HK-2 (cell line): ENCODE measurements around the gene PKD1L1.
"Not testable (repeated sequence)": the region's sequence is repeated elsewhere in the genome, so short reads cannot be mapped to it uniquely, and the experiment has no call there.

Experiments used
- DNase-seq: peaks from one replicate; pipeline ENCODE4 v3.0.0-alpha.2; 2018; ENCODE audit not compliant: unreplicated experiment

PKD1L1 gene

DNA sequence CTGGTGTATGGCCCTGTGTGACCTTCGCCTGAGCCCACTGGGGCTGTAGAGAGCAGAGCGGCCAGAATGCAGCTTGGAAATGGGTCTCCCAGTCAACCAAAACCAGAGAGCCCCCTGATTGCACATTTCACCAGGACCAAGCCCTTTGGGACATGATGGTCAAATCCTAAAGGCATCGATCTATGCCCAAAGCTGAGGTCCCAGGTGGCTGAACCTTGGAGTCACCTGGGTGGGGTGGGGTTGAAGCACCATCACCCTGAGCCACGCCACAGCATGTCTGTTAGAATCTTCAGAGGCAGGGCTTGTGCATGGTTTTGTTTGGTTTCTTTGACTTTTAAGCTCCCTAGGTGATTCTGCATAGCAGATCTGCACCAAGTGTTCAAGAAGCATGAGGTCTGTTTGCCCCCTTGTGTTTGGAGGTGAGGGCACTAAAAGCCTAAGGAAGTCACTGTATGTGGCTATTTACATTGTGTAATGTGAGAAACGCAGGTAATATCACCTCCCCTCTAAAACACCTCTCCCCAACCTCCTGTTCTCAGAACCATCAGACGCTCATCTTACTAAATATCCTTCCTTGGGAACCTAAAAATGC, 9.6 kb downstream of the PKD1L1 start:
- DNase-seq, result no peak

GRCh38 chr7:47937711-47938573, 10.3 kb downstream of the PKD1L1 start:
- DNase-seq, result no peak

GRCh38 chr7:47937065-47937687, 11.1 kb downstream of the PKD1L1 start:
- DNase-seq, result no peak

DNA sequence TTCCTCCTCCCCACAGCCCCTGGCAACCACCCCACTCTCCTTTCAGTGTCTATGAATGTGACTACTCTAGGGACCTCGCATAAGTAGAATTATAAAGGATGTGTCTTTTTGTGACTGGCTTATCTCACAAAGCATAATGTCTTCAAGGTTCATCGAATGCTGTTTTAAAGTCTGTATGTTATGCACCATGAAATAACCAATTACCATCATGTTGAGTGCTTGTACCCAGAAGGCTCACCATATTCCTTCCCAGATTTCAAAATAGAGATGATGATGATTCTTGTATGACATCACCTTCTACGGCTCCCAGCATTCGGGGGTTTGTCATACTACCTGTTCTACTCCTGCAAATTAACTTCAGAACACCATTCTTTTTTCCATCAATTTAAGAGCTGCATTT, 11.9 kb downstream of the PKD1L1 start:
- DNase-seq, result no peak

DNA sequence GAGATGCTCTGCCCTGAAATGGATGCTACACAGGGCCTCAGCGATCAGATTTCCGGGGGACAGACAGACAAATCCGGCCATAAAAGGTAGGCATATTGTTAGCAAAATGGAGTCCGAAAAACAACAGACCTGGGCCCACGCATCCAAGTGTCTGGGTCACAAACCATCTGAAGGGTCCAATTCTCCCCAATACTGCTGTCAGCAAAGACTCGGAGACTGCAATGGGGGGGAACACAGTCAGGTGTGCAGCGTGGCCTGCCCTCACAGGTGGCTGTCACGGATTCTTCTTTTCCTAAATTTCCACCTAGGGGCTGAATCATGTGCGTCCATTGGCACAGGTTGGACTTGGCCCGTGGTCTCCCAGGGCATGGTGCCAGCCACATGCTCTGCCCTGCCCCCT, 12.9 kb downstream of the PKD1L1 start:
- DNase-seq, result no peak

DNA sequence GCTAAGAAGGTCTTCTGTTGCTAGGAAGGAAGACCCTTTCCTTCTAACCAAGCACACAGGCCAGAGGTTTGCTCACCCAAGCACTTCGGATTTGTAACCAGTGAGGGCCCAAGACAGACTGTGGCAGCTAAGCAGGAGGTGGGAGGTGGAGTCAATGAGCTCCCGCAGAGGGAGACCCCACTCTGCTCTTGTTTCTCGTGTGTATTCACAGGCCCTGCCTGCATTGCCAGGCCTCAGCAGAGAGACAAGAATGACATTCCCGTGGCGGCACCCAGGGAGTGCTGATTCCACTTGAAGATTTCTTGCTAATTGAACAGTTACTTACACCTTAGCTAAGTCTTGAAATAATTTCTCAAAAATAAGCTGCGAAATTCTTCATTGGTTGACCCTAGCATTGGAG, 13.4 kb downstream of the PKD1L1 start:
- no peak for DNase-seq

GRCh38 chr7:47933215-47933614, 15.1 kb downstream of the PKD1L1 start:
- no peak for DNase-seq

- DNase-seq, result no peak
Measured at GRCh38 chr7:47932466-47933037, 15.7 kb downstream of the PKD1L1 start.

- DNase-seq, result peak; percentile 46
Measured at GRCh38 chr7:47932016-47932415, 16.2 kb downstream of the PKD1L1 start.

GRCh38 chr7:47931005-47932004, 17.0 kb downstream of the PKD1L1 start:
- no peak for DNase-seq

DNA sequence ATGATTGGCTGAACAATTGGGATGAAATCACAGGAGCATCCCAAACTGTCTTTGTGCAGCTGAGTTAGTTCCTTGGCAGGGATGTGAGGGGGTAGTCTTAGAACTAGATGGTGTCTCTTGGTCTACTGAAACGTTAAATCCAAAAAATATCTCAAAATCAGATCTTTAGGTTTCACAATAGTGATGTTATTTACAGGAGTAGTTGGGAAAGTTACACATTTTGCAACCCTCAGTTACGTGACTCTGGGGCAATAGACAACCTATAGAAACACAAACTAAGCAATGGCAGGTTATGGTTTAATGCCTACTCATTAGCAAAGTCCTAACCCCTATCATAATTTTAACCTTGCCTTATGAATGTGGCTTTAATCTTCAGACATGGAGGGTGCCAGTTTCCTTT, 24.0 kb downstream of the PKD1L1 start:
- no peak for DNase-seq

DNA sequence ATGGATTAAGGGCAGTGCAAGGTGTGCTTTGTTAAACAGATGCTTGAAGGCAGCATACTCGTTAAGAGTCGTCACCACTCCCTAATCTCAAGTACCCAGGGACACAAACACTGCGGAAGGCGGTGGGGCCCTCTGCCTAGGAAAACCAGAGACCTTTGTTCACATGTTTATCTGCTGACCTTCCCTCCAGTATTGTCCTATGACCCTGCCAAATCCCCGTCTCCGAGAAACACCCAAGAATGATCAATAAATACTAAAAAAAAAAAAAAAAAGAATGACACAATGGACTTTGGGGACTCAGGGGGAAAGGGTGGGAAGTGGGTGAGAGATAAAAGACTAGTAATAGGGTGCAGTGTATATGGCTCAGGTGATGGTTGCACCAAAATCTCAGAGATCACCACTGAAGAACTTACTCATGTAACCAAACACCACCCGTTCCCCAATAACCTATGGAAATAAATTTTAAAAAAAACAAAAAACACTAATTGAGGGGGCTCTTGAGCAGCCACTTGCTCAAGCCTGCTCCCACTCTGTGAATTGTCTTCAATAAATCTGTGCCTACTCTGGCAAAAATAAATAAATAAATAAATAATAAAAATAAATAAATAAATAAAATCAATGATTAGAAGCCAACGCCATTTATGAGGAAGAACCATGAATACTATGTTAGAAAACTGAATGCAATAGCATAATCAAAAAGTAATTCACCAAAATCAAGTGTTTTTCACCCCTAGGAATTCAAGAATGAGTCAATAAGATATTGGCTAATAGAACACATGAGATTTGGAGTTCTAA, 25.0 kb downstream of the PKD1L1 start:
- DNase-seq, result not testable (repeated sequence)

- DNase-seq, result not testable (repeated sequence)
Measured at GRCh38 chr7:47916514-47916913, 31.8 kb downstream of the PKD1L1 start.

DNA sequence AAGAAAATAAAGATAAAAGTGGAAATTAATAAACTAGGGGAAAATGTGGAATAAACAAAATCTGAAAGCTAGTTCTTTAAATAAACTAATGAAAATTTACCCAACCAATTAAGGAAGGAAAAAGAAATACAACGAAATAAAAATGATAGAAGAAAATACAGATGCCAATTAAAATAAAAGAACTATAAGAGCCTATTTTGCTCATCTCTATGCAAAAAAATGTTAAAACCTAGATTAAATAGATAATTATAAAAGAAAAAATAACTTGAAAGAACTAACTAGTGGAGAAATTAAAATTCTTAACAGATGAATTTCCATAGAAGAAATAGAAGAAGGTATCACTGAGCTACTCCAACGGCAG, 32.7 kb downstream of the PKD1L1 start:
- DNase-seq, result no peak

GRCh38 chr7:47914717-47915615, 33.3 kb downstream of the PKD1L1 start:
- no peak for DNase-seq

- no peak for DNase-seq
Measured at GRCh38 chr7:47912332-47912731, 35.9 kb downstream of the PKD1L1 start.

GRCh38 chr7:47908720-47909119, 39.5 kb downstream of the PKD1L1 start:
- DNase-seq, result no peak

DNA sequence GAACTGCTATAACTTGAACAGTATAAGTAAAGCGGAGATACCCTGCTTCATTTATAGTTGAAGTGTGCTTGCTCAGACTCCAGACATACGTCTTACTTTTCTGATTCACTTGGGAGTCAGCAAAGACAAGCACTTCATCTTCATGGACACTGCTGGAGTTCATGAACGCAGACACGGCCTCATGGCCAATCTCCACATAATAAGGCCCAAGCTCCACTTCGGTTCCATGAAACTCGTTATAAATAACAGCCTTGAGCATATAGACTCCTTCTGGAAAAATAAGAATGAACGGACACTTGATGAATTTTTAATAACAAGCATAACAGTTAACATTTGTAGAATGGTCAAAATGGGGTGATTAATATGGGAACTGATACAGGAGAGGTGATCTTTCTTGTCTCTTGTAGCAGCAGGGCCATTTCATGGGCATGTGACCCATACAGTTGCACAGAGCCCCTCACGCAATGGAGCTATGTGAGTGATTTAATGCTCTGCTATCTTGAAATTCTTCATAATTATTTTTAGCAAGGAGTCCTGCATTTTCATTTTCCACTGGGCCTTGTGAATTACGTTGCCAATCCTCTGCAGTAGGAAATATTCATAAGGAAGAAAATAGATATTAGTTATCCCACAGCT, 40.2 kb downstream of the PKD1L1 start:
- DNase-seq, result no peak

GRCh38 chr7:47906883-47907282, 41.4 kb downstream of the PKD1L1 start:
- DNase-seq, result no peak
